Parathyroid adenoma (tissue), 2 donors: Measurements from ENCODE around the gene SS18.

Experiments
- H2AFZ ChIP-seq: fragments of 300-600 bp; sonication (generic); one replicate; pipeline ENCODE4 v1.7.0; 2017; ENCODE audit warnings: antibody characterized with exemption, mild to moderate bottlenecking
- H3K27ac ChIP-seq: fragments of 300-600 bp; sonication (generic); one replicate; pipeline ENCODE4 v1.7.0; 2017
- H3K27me3 ChIP-seq: fragments of 300-600 bp; sonication (generic); one replicate; pipeline ENCODE4 v1.7.0; 2017; ENCODE audit warnings: low read length; ENCODE audit not compliant: control insufficient read depth, insufficient read depth
- H3K36me3 ChIP-seq: fragments of 300-600 bp; sonication (generic); one replicate; pipeline ENCODE4 v1.7.0; 2017; ENCODE audit warnings: low read length; ENCODE audit not compliant: control insufficient read depth, insufficient read depth
- H3K4me1 ChIP-seq: fragments of 300-600 bp; sonication (generic); one replicate; pipeline ENCODE4 v1.7.0; 2017; ENCODE audit warnings: control low read depth
- H3K4me2 ChIP-seq: fragments of 300-600 bp; sonication (generic); one replicate; pipeline ENCODE4 v1.7.0; 2017; ENCODE audit warnings: low read length
- H3K4me3 ChIP-seq: fragments of 300-600 bp; sonication (generic); one replicate; pipeline ENCODE4 v1.7.0; 2017; ENCODE audit warnings: low read depth, low read length
- H3K79me2 ChIP-seq: fragments of 300-600 bp; sonication (generic); one replicate; pipeline ENCODE4 v1.7.0; 2017; ENCODE audit warnings: control low read depth
- H3K9ac ChIP-seq: fragments of 300-600 bp; sonication (generic); one replicate; pipeline ENCODE4 v1.7.0; 2017; ENCODE audit warnings: mild to moderate bottlenecking
- H3K9me3 ChIP-seq: fragments of 300-600 bp; sonication (generic); one replicate; pipeline ENCODE4 v1.7.0; 2017; ENCODE audit warnings: low read length; ENCODE audit not compliant: control insufficient read depth
- CTCF ChIP-seq: fragments of 300-600 bp; sonication (generic); IDR thresholded peaks from one replicate; pipeline ENCODE4 v1.7.0; 2017; ENCODE audit warnings: antibody characterized with exemption, mild to moderate bottlenecking
- donor health status: primary hyperparathyroidism.

SS18 gene

GRCh38 chr18:25985707-25986394 lies 104.6 kb downstream of the SS18 start:
- Histone ChIP-seq H3K4me2 (no peak overlapping the region), H3K4me1 (no peaks in the 10 kb centered on the region), H3K27me3 (no peaks in the 10 kb centered on the region), H2AFZ (no peak overlapping the region), H3K9me3 (no peaks in the 10 kb centered on the region), H3K4me3 (no peak overlapping the region), H3K36me3 (no peaks in the 10 kb centered on the region), H3K79me2 (no peaks in the 10 kb centered on the region), H3K27ac (no peak overlapping the region), H3K9ac (no peak overlapping the region)
- TF ChIP-seq CTCF = no peak

- H3K4me1 ChIP-seq = no peaks in the 10 kb centered on the region
- H3K27ac ChIP-seq = no peak overlapping the region
- H3K36me3 ChIP-seq = no peaks in the 10 kb centered on the region
- no peak overlapping the region for H3K9ac ChIP-seq
- no peak overlapping the region for H2AFZ ChIP-seq
- no peaks in the 10 kb centered on the region for H3K79me2 ChIP-seq
- H3K4me2 ChIP-seq = no peak overlapping the region
- TF ChIP-seq CTCF = no peak
- no peaks in the 10 kb centered on the region for H3K9me3 ChIP-seq
- no peak overlapping the region for H3K4me3 ChIP-seq
- no peaks in the 10 kb centered on the region for H3K27me3 ChIP-seq
Measured at GRCh38 chr18:25983730-25984129, 106.7 kb downstream of the SS18 start.

GRCh38 chr18:25982961-25983360 lies 107.5 kb downstream of the SS18 start:
- Histone ChIP-seq H3K9me3 (no peaks in the 10 kb centered on the region), H3K4me3 (no peak overlapping the region), H3K27me3 (no peaks in the 10 kb centered on the region), H3K4me2 (no peak overlapping the region), H3K9ac (no peak overlapping the region), H2AFZ (no peak overlapping the region), H3K27ac (no peak overlapping the region), H3K4me1 (no peaks in the 10 kb centered on the region), H3K36me3 (no peaks in the 10 kb centered on the region), H3K79me2 (no peaks in the 10 kb centered on the region)
- no peak for TF ChIP-seq CTCF

- no peaks in the 10 kb centered on the region for H3K79me2 ChIP-seq
- H3K4me1 ChIP-seq = no peaks in the 10 kb centered on the region
- no peaks in the 10 kb centered on the region for H3K27me3 ChIP-seq
- H3K27ac ChIP-seq = no peak overlapping the region
- H3K4me2 ChIP-seq = no peak overlapping the region
- H3K9ac ChIP-seq = no peak overlapping the region
- TF ChIP-seq CTCF = no peak
- H3K4me3 ChIP-seq = no peak overlapping the region
- H3K36me3 ChIP-seq = no peaks in the 10 kb centered on the region
- no peaks in the 10 kb centered on the region for H3K9me3 ChIP-seq
- no peak overlapping the region for H2AFZ ChIP-seq
Measured at GRCh38 chr18:25982153-25982552, 108.3 kb downstream of the SS18 start.

- no peaks in the 10 kb centered on the region for H3K27me3 ChIP-seq
- no peak overlapping the region for H3K27ac ChIP-seq
- no peak overlapping the region for H3K9ac ChIP-seq
- no peaks in the 10 kb centered on the region for H3K36me3 ChIP-seq
- H3K4me2 ChIP-seq = no peak overlapping the region
- H3K9me3 ChIP-seq = no peaks in the 10 kb centered on the region
- no peak for TF ChIP-seq CTCF
- no peak overlapping the region for H3K4me3 ChIP-seq
- H2AFZ ChIP-seq = no peak overlapping the region
- H3K4me1 ChIP-seq = no peaks in the 10 kb centered on the region
- H3K79me2 ChIP-seq = no peaks in the 10 kb centered on the region
Measured at GRCh38 chr18:25979369-25980040, 110.9 kb downstream of the SS18 start.
